C1 segment of cervical spinal cord (tissue), 14 donors: ENCODE measurements around the gene NAT14.
A peak's percentile ranks its signal among the peaks of the same experiment; 100 is the strongest.
"Not testable (repeated sequence)": the region's sequence is repeated elsewhere in the genome, so short reads cannot be mapped to it uniquely, and the experiment has no call there.

ENCODE experiments used
- DNase-seq, 14 donors: peaks; one replicate each; lab custom pipeline; 2025; lab: John Stamatoyannopoulos, UW

Gene NAT14, protein sequence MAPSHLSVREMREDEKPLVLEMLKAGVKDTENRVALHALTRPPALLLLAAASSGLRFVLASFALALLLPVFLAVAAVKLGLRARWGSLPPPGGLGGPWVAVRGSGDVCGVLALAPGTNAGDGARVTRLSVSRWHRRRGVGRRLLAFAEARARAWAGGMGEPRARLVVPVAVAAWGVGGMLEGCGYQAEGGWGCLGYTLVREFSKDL

DNA sequence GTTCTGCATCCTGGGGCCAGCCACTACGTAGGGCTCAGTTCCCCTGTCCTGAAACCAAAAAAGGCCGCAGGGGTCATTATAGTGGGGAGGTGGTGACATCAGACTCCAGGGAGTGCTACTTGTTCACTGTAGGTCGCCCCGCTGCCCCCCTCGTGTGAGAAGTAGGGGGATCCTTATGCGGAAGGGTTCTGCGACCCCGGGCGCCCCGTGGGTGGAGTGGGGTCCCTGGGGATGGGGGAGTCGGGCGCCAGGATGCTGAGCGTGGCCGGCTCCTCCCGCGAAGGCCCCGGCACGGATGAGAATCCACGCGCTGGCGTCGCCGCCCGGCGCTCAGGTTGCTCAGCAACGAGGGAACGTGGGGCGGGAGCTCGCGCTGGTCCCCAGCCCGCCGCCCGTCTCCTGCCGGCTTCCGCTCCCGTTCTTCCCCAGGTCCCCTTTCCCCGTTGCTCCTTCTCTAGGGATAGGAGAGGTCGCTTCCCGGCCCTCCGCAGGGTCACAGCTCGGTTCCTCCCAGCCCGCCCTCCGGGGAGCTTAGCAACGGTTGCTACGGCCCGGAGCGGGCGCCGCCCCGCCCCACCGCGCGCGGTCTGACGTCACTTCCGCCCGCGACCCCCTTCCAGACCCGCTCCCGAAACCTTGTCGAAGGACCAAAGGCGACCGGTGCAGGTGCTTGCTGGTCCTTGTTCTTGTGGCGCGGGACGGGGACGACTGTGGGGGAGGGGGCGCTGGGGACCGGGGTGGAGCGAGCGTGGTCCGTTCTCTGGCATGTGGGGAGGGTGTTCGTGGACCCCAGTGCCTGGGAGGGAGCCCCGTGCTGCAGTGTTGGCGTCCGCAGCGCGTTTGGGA is at the start of gene NAT14:
Gene NAT14 (plus strand): TSS at position 596 of the 846 bp plus-strand sequence. CDS start 521 bp downstream, outside the sequence.
- peak in 10 of 14 donors; percentile 25 to 57 (median 46) for DNase-seq

DNA sequence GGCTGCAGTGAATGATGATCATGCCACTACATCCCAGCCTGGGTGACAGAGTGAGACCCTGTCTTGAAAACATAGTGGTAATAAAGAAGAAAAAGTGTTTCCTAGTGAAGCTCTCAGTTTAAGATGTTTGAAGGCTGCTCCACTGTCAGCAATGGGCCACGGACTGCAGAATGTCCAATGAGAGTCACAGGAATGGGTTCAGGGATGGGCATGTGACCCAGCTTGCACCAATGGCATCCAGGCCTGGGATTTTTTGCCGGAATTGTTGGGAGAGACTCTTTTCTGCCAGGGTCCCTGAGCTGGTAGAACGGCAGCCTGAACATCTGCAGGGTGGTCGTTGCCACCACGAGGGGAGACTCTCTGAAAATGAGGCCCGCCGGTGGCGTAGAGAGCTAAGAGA is 48.1 kb upstream of the NAT14 start:
- no peak for DNase-seq

DNA sequence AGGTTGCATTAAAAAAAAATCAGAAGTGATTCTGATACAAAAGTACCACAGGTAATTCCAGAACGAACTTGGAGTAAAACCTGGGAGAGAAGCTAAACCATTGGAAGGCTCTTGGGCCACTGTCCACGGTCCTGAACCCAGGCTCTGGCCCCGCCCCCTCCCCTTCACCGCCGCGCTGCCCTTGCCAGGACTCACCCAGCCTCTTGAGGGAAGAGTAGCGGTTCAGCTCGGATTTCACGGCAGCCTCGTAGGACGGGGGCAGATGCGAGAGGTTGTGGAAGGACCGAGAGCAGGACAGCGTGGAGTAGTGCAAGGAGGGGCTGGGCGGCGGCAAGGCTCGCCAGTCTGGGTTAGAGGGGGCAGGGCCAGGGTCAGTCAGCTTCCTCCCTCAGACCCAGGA is 47.6 kb upstream of the NAT14 start:
- DNase-seq = peak in 1 of 14 donors; percentile 12

DNA sequence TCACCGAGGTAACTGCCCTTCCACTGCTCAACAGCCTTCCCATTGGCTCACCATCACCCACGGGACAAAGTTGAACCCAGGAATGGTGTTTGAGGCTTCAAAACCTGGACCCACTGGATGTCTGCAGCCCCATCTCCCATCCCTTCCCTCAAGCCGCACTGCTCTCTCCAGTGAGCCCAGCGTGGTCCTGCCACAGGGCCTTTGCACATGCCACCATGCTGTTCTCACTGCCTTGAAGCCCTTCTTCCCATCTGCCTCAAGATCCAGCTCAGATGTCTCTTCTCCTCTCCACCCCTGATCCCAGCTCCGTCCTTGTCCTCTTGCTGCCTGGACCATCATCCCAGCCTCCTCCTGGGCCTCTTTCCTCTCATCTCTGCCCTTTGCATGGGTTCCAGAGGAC is 45.9 kb upstream of the NAT14 start:
- no peak for DNase-seq

DNA sequence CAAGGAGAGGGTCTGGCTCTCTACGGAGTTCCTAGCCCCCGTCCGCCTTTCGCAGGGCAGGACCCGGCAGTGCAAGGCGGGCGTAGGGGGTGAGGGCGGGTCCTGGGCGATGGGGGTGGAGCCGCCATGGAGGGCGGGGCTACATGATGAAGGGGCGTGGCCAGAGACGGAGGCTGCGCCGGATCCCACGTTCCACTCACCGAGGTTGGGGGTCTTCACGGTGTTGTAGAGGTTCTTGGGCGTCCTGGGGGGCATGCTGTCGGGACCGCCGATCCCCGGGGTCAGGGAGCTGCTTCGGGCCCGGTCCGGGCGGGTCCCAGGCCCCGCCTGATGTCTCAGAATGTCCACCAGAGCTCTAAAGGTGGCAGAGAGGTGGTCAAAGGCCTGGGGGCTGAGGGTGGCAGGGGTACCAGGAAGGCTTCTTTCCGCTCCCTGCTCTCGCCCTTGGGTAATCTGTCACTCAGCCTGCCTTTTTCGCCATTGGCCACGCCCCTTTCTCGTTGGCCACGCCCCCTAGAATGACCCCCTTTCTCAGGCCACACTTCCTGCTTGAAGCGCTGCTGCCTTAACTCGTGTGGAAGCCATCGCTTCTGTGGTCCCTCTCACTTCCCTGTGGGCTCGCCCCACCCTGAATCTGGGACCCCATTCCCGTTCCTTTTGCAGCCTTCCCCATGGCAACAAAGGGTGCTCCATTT is 44.4 kb upstream of the NAT14 start:
- no peak for DNase-seq

DNA sequence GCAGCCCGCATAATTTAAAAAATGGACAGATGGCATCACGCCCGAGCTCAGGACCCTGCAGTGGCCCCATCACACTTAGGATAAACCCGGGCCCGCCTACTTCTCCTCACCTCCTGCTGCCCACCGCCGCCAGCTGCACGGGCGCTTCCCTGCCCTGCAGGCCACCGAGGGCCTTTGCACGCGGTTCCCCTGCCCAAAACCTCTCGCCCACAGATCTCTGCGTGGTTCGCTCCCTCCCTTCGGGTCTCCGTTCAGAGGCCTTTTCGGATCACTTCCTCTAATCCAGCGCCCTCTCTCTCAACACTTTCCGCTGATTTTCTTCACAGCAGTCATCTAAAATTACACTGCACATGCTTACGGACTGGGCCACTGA is 43.7 kb upstream of the NAT14 start:
- DNase-seq = no peak

- no peak for DNase-seq
Observed at GRCh38 chr19:55441692-55442321, 43.2 kb upstream of the NAT14 start.

DNA sequence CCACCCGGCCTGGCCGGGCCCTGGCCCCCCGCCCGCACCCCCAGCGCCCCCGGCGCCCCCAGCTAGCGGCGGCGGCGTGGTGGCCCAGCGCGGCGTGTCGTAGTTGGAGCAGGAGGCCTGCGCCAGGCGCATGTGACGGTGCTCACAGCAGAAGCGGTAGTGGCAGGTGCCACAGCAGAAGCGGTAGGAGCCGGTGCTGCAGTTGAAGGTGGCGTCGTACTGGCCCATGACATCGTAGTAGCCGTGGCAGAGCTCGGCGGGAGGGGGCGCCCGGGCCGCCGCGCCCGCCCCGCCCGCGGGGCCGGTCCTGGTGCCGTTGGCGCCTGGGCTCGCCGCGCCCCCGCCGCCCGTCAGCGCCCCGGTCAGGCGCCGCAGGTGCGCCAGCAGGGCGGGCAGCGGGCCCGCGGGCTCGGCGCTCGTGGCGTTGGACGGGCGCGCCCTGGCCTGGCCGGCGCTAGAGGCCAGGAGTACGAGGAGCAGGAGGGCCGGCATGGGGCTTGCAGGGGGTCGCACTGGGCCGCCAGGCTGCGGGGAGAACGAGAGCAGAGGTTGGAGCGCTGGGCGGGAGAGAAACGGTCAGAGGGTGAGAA is 42.5 kb upstream of the NAT14 start:
- DNase-seq = no peak

DNA sequence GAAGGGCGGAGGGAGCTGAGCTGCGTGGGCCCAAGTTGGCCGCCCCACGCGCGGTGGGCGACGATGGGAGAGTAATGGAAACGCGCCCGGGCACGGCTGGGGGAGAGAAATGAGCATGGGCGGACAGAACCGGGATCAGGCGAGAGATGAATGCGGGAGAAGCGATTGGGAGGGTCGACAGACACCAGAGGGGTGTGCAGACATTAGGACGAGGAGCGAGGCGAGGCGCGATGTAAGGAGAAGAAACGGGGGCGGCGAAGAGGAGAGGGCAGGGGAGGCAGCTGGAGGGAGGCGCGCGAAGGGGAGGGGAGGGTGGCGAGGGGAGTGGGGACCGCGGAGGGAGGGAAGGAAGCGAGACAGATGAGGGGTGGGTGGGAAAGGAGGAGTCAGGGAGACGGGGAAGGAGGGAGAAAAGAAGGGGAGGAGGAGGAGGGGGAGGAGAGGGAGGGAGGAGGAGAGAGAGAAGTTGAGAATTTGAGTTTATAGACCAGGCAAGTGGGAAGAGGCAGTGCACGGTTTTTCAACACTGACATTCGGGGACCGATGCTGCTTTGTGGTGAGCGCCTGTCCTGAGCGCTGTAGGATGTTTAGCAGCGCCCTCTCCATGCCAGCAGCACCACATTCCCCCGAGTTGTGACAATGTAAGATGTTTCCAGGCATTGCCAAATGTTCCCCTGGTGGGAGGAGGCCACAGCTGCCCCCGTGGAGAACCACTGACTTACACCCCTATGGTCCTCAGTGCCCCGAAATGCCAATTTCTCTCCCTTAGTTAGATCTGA is 41.8 kb upstream of the NAT14 start, which contains the start of gene SHISA7:
Gene SHISA7 (minus strand): TSS at position 256 of the 779 bp plus-strand sequence. CDS start 437 bp downstream, outside the sequence.
- peak in 7 of 14 donors; percentile 7 to 37 (median 19) for DNase-seq

DNA sequence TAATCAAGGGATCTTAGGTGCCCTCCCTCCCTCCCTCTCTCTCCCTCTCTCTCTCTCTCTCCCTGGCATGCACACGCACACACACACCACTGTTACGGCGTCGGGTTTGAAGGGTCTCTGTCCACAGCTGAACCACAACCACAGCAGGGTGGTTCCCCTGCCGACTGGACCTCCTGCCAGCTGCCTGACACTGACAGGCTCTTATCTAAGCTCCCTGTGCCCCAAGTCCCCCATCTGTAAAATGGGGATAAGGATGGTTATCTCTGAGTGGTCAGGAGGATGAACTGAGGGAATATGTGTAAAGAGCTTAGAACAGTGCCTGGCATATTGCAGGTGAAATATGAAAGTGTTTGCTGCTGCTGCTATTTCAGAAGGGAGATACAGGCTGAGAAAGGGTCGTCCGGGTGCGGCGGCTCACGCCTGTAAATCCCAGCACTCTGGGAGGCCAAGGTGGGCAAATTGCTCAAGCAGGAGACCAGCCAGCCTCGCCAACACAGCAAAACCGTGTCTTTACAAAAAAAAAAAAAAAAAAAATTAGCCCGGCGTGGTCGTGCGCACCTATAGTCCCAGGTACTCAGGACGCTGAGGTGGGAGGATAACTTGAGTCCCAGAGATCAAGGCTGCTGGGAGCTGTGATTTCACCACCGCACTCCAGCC is 41.0 kb upstream of the NAT14 start:
- no peak for DNase-seq

DNA sequence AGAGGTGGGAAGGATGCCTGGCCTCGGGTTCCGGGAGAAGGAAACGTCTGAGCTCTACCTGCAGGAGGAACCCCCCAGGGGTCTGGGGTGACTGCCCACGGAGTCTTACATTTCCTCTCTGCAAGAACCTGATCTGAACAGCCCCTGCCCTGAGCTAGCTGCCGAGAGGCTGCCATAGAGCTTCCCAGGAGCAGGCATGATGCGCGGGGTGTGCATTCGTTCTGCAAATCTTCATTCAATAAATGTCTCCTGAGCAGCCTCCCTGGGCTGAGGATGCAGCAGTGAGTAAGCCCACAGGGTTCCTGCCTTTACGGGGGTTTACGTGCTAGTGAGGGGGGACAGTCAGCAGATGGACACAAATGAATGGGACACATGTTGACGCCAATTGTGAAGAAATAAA is 40.3 kb upstream of the NAT14 start:
- DNase-seq = no peak

DNA sequence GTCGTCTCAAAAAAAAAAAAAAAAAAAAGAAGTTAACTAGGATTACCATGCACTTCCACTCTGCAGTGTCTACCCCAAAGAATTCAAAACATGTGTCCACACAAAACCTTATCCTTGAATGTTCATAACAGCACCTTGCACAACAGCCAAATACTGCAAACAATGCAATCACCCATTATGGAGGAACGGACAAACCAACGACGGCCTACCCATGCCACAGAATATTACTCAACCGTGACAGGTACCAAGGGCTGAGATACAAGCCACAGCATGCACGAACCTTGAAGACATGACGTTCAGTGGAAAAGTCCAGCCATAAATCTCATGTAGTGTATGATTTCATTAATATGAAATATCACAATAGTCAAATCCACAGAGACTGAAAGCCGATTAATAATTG is 38.9 kb upstream of the NAT14 start:
- DNase-seq = no peak

DNA sequence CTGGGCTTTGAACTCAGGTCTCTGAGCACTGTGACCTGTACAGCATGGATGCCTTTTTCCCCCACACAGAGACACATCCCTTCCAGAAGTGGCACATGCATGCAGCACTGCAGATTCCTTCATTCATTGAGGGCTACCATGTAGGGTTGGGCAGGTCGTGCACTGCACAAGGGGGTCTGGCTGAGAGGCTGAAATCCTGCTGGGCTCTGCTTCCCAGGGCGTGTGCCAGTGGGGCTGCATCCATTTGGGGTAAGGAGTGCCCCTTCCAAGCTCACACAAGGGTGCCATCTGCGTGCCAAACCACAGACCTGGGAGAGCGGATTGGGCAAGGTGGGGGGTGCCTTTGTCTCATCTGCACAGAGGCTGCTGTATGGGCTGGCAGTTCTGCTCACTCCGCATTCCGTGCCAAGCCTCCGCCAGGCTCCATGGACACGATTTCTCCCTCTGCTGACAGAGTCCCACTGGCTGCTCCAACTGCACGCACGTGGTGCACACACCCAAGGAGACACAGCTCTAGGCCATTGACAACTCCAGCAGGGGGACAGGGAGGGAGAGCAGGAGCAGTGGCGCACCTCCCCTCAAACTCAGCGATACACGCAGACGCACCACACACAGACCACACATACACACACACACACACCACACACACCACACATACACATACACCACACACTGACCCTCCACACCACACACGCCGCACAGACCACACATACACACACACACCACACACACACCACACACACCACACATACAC is 37.4 kb upstream of the NAT14 start:
- DNase-seq = peak in 12 of 14 donors; percentile 16 to 66 (median 38)

- DNase-seq = not testable (repeated sequence)
Observed at GRCh38 chr19:55448175-55448490, 36.9 kb upstream of the NAT14 start.

DNA sequence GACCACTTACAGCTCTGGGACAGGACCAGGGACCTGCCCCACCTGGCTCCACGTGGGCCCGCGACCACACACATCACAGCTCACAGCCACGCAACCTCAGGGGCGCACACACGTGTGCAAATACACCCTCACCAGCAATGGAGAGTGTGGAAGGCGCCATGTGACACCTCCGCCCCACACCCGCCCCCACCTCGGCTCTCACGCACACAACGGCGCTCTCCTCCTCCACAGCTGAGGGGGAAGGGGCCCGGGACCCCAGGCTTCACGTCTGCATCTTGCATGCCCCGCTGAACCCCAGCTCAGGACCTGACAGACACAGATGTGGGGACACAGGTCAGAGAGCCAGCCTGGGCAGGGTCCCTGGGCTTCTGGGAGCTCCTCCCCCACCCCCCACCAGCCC is 35.5 kb upstream of the NAT14 start:
- DNase-seq = no peak

DNA sequence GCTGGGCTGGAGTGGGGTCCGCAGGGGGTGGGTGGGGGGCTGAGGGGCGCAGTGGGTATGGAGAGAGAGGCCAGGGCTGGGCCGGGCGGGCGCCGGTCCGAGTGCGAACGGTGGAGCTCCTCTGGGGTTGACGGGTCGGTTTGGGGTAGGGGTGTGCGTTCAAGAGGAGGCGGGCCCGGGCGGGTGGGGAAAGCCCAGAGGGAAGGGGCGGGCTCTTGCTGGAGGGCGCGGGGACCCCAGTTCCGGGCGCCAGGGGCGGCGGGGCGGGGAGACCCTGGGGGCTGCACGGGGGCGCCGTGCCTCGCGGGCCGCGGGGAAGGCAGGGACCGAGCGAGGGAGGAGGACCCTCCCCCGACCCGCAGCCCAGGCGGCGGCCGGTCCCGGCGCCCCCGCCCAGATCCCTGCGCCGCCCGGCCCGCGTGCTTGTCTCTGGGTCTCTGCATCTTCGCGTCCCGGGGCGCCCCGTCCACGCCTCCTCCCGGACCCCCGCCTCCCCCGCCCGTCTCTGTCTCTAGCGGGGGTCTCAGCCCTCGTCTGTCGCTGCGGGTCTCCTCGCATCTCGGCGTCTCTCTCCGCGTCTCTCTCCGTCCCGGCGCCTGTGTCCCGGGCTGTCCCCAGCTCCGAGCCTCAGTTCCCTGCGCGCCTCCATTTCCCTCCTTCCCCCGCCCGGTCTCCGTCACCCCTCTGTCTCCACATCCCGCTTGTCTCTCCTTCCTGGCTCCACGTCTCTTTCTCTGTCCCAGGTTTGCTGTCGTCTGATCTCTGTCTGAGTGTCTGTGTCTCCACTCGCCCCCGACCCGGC is 33.6 kb upstream of the NAT14 start:
- peak in 1 of 14 donors; percentile 27 for DNase-seq

DNA sequence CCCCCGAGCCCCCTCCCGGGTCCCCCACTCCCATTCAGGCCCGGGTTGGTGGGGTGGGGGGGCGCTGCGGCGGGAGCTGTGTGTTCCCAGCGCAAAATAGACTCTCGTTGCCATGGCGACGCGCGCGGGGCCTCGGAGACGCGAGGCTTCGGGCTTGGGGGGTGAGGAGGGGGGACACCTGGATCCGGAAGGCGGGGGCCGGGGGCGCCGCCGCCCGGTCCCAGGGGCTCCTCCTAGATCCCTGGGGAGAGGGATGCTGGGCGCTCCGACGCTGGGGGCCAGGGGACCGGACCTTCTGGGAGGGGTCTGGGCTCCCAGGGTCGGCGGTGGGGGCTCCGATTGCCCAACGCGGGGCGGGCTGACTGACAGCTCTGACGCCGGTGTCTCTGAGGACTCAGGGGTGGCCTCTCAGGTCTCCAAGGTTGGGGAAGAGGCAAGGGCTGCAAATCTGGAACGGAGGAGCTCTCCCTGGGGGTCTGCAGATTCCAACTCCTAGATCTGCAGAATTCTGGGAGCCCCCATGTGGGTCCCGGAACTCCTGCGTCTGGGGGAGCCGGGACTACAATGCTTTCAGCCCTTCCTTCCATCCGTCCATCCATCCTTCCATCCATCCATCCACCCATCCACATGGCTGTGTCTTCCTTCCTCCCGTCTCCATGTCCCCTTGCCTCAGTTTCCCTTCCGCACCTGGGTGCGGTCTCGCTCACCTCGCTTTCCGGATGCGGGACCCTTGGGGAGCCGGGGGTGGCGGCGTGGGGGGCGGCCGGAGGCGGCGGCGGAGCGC is 32.8 kb upstream of the NAT14 start:
- DNase-seq = peak in 6 of 14 donors; percentile 6 to 45 (median 20)
